Measurements from ENCODE around the gene STK32B. TPM values are rescaled to one million over a fixed set of nuclear protein-coding genes. Genes with fewer than 3 reads are reported as not detected.

STK32B gene
- polyA plus RNA-seq, 2 of the 4 experiments (the other 2 are of a cell fraction) = 7.6 to 12.1 TPM

- no peaks in the 10 kb centered on the region for H3K9me3 ChIP-seq
- H3K4me1 ChIP-seq = peaks cover 37% of the 10 kb centered on the region
- ATAC-seq (no peak), FAIRE-seq (no peak), DNase-seq (ENCODE audit: low read depth in 1 of 2, low spot score in 1 of 2) (no peak)
- H3K4me3 ChIP-seq = no peak overlapping the region
- H3K27ac ChIP-seq = peak overlapping the region in 1 of 2 experiments; percentile 29; a peak in 1 of 6 replicates
- 0 out of 3 replicates have a peak overlapping the region, but pooled peaks have one; percentile 12 for H3K4me2 ChIP-seq
- WGBS (ENCODE audit: missing lambda C conversion rate) = 70% methylated on average over 2 of the region's 2 CpGs
- POLR2A ChIA-PET = no interaction called here
- CTCF ChIA-PET = no interaction called here
- no peak for TF ChIP-seq USF2 (IDR thresholded peaks at IDR 0.05)
- no peak for TF ChIP-seq NPAS2 (CRISPR knock-in tag; IDR thresholded peaks at IDR 0.05; ENCODE audit: borderline replicate concordance)
- TF ChIP-seq CHD4 (IDR thresholded peaks at IDR 0.05; ENCODE audit: borderline replicate concordance) = no peak
- TF ChIP-seq EHF (CRISPR knock-in tag; IDR thresholded peaks at IDR 0.05) = no peak
- TF ChIP-seq HES2 (IDR thresholded peaks at IDR 0.05) = no peak
- no peak for TF ChIP-seq HMGXB4 (CRISPR knock-in tag; IDR thresholded peaks at IDR 0.05; ENCODE audit: borderline replicate concordance)
- TF ChIP-seq HOXB13 (CRISPR knock-in tag; IDR thresholded peaks at IDR 0.05; ENCODE audit: low read depth) = no peak
- TF ChIP-seq FOSL2 (IDR thresholded peaks at IDR 0.05) = no peak
- no peak for TF ChIP-seq FOSL2 (CRISPR knock-in tag; IDR thresholded peaks at IDR 0.05)
- TF ChIP-seq SMC3 (IDR thresholded peaks at IDR 0.05) = no peak
- TF ChIP-seq CHD2 (IDR thresholded peaks at IDR 0.05; ENCODE audit: low read length, partially characterized antibody) = no peak
- TF ChIP-seq ZFP36 (IDR thresholded peaks at IDR 0.05; ENCODE audit: borderline replicate concordance, partially characterized antibody) = no peak
- TF ChIP-seq CBX2 (IDR thresholded peaks at IDR 0.05; ENCODE audit: borderline replicate concordance, low read depth) = no peak
- TF ChIP-seq ZNF302 (CRISPR knock-in tag; IDR thresholded peaks at IDR 0.05) = no peak
- no peak for TF ChIP-seq PHF8 (IDR thresholded peaks at IDR 0.05; ENCODE audit: borderline replicate concordance, low read depth)
Measured at GRCh38 chr4:5133201-5133600, 81.9 kb downstream of the STK32B start.

DNA sequence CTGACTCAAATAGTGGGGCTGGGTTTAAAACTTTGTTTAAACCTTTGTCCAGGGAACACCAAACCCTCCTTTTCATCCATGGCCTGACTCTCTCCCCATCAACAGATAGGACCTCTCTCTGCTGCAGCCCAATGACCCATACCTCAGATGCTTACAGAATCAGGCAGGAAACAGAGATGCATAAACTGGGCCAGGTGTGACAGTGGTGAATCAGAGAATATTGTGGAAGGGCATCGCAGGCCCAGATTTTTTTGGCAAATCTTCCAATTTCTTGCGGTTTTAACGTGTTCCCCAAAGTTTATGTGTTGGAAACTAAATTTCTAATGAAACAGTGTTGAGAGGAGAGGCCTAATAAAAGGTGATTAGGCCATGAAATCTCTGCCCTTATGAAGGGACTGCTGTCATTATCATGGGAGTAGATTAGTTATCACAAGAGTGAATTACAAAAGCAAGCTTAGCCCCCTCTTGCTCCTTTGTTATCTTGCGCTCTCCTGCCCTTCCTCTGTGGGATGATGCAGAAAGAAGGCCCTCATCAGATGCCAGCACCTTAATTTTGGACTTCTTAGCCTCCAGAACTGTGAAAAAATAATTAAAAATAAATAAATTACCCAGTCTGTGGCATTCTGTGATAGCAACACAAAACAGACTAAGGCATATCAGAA is 82.8 kb downstream of the STK32B start:
- Histone ChIP-seq H3K27ac (peak overlapping the region in 1 of 2 experiments; percentile 28; a peak in 1 of 6 replicates), H3K4me3 (no peak overlapping the region), H3K9me3 (no peaks in the 10 kb centered on the region), H3K4me2 (peak overlapping the region; percentile 22; the same call in 1 of the 3 replicates), H3K4me1 (peaks cover 39% of the 10 kb centered on the region)
- no peak for TF ChIP-seq JUNB (IDR thresholded peaks at IDR 0.05)
- TF ChIP-seq HOXA7 (CRISPR knock-in tag; IDR thresholded peaks at IDR 0.05) = no peak
- TF ChIP-seq KDM1A (IDR thresholded peaks at IDR 0.05; ENCODE audit: low read depth) = no peak
- no peak for TF ChIP-seq TFCP2L1 (CRISPR knock-in tag; IDR thresholded peaks at IDR 0.05)
- TF ChIP-seq BHLHE40 (IDR thresholded peaks at IDR 0.05; ENCODE audit: low read depth, low read length) = no peak
- ChIA-PET CTCF (interaction anchor here (1.7 kb wide), 1 partner anchor 84 kb away, joined by 7 read pairs; no protein-coding TSS in a partner anchor), POLR2A (no interaction called here)
- ATAC-seq (no peak), DNase-seq (ENCODE audit: low read depth in 1 of 2, low spot score in 1 of 2) (no peak), FAIRE-seq (no peak)
- 93% methylated on average over 4 of the region's 4 CpGs for WGBS (ENCODE audit: missing lambda C conversion rate)

DNA sequence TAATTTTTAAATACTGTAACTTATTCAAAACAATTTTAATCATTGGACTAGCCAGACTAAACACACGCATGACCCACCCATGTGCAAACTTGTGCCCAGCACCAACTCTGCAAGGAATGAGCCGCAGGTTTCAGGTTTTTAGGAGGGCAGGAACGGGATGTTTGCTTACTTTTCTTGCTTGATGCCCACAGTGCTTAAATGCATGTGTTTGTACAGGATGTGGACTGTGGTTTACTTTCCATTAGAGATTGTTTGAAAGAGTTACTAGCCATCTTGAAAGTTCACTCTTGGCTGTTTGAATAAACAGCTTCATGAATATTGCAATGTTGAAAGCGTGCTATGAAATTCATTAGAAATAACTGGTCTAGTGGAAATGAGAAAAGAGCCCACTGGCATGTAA is 83.3 kb downstream of the STK32B start:
- ATAC-seq (no peak), FAIRE-seq (no peak), DNase-seq (ENCODE audit: low read depth in 1 of 2, low spot score in 1 of 2) (no peak)
- Histone ChIP-seq H3K27ac (peak overlapping the region in 1 of 2 experiments; percentile 28; a peak in 1 of 6 replicates), H3K4me3 (no peak overlapping the region), H3K9me3 (no peaks in the 10 kb centered on the region), H3K4me2 (peak overlapping the region; percentile 22; the same call in 1 of the 3 replicates), H3K4me1 (peaks cover 40% of the 10 kb centered on the region)
- ChIA-PET CTCF (interaction anchor here (1.7 kb wide), 1 partner anchor 85 kb away, joined by 7 read pairs; no protein-coding TSS in a partner anchor), POLR2A (no interaction called here)
- TF ChIP-seq CBX2 (IDR thresholded peaks at IDR 0.05; ENCODE audit: borderline replicate concordance, low read depth) = no peak
- no peak for TF ChIP-seq PHF8 (IDR thresholded peaks at IDR 0.05; ENCODE audit: borderline replicate concordance, low read depth)
- no peak for TF ChIP-seq CEBPB (IDR thresholded peaks at IDR 0.05)
- no peak for TF ChIP-seq HOXA7 (CRISPR knock-in tag; IDR thresholded peaks at IDR 0.05)
- TF ChIP-seq CBX8 (IDR thresholded peaks at IDR 0.05) = no peak
- TF ChIP-seq, protein P1, sequence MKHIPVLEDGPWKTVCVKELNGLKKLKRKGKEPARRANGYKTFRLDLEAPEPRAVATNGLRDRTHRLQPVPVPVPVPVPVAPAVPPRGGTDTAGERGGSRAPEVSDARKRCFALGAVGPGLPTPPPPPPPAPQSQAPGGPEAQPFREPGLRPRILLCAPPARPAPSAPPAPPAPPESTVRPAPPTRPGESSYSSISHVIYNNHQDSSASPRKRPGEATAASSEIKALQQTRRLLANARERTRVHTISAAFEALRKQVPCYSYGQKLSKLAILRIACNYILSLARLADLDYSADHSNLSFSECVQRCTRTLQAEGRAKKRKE (CRISPR knock-in tag; IDR thresholded peaks at IDR 0.05; ENCODE audit: low read depth) = no peak
- TF ChIP-seq, protein P2, sequence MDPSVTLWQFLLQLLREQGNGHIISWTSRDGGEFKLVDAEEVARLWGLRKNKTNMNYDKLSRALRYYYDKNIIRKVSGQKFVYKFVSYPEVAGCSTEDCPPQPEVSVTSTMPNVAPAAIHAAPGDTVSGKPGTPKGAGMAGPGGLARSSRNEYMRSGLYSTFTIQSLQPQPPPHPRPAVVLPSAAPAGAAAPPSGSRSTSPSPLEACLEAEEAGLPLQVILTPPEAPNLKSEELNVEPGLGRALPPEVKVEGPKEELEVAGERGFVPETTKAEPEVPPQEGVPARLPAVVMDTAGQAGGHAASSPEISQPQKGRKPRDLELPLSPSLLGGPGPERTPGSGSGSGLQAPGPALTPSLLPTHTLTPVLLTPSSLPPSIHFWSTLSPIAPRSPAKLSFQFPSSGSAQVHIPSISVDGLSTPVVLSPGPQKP (IDR thresholded peaks at IDR 0.05; ENCODE audit: low read depth, low read length) = no peak
- TF ChIP-seq ESRRA (IDR thresholded peaks at IDR 0.05; ENCODE audit: borderline replicate concordance, low read length) = no peak
- TF ChIP-seq GATA3 (IDR thresholded peaks at IDR 0.05; ENCODE audit: borderline replicate concordance) = no peak
- TF ChIP-seq FOSL2 (IDR thresholded peaks at IDR 0.05) = no peak
- TF ChIP-seq FOSL2 (CRISPR knock-in tag; IDR thresholded peaks at IDR 0.05) = no peak
- no peak for TF ChIP-seq JUN (IDR thresholded peaks at IDR 0.05)
- WGBS (ENCODE audit: missing lambda C conversion rate) = 52% methylated on average over 4 of the region's 4 CpGs

Data from A549 (cell line).